ENCODE measurements around the gene HSPA1A. TPM values are rescaled to one million over a fixed set of nuclear protein-coding genes. Genes with fewer than 3 reads are reported as not detected.

Gene HSPA1A
- total RNA-seq, 1 experiment from 2014 or later: 169 TPM

DNA sequence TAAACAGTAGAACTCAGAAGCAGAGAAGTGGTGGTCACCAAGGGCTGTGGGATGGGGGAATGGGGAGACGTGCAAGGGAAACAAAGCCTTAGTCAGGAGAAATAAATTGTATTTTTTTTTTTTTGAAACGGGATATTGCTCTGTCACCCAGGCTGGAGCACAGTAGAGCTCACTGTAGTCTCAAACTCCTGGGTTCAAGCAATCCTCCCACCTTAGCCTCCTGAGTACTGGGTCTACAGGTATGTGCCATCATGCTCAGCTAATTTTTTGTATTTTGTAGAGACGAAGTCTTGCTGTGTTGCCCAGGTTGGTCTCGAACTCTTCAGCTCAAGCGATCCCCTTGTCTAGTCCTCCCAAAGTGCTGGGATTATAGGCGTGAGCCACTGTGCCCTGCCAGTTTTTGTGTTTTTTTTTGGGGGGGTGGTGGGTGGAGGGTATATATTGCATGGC, 15.6 kb downstream of the HSPA1A start:
- Histone ChIP-seq H3K9me3 (ENCODE audit: control insufficient read depth, insufficient read depth, low read depth, low read length) (no peaks in the 10 kb centered on the region), H3K27ac (ENCODE audit: low read length) (peak overlapping the region; percentile 62), H3K4me3 (ENCODE audit: low read depth in 2 of 2, low read length in 2 of 2) (peak overlapping the region; percentile 92 to 93), H3K27me3 (ENCODE audit: control insufficient read depth, insufficient read depth, low read length) (no peaks in the 10 kb centered on the region), H3K36me3 (ENCODE audit: control insufficient read depth, insufficient read depth, low read length) (no peaks in the 10 kb centered on the region), H3K4me1 (ENCODE audit: control insufficient read depth, insufficient read depth, low read length) (peaks cover 17% of the 10 kb centered on the region)
- ChIA-PET CTCF (interaction anchor here (0.6 to 0.7 kb wide), 3 partner anchors 11 to 61 kb away, joined by 3 to 7 read pairs (median 5); no protein-coding TSS in a partner anchor), POLR2A (interaction anchor here (0.6 kb wide), 2 partner anchors 34 to 131 kb away, joined by 3 to 5 read pairs; no protein-coding TSS in a partner anchor)
- DNase-seq (ENCODE audit: low read depth, low spot score) (no peak), ATAC-seq (no peak)
- in situ Hi-C loops (cut with HindIII; ENCODE audit: low pct_unique_long_range_greater_than_20kb, low sequenced_read_pairs) (no loop called here), intact Hi-C loops (cut with micrococcal nuclease; ENCODE audit: unreplicated experiment) (loop anchor here (5.0 to 10.0 kb wide), 2 partner anchors 96 to 149 kb away; partner anchors contain the start of genes CLIC1 and LY6G5C)
- TF ChIP-seq, protein P1, sequence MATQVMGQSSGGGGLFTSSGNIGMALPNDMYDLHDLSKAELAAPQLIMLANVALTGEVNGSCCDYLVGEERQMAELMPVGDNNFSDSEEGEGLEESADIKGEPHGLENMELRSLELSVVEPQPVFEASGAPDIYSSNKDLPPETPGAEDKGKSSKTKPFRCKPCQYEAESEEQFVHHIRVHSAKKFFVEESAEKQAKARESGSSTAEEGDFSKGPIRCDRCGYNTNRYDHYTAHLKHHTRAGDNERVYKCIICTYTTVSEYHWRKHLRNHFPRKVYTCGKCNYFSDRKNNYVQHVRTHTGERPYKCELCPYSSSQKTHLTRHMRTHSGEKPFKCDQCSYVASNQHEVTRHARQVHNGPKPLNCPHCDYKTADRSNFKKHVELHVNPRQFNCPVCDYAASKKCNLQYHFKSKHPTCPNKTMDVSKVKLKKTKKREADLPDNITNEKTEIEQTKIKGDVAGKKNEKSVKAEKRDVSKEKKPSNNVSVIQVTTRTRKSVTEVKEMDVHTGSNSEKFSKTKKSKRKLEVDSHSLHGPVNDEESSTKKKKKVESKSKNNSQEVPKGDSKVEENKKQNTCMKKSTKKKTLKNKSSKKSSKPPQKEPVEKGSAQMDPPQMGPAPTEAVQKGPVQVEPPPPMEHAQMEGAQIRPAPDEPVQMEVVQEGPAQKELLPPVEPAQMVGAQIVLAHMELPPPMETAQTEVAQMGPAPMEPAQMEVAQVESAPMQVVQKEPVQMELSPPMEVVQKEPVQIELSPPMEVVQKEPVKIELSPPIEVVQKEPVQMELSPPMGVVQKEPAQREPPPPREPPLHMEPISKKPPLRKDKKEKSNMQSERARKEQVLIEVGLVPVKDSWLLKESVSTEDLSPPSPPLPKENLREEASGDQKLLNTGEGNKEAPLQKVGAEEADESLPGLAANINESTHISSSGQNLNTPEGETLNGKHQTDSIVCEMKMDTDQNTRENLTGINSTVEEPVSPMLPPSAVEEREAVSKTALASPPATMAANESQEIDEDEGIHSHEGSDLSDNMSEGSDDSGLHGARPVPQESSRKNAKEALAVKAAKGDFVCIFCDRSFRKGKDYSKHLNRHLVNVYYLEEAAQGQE (IDR thresholded peaks at IDR 0.05; ENCODE audit: insufficient read depth in 1 of 2, low read depth in 2 of 2, low read length in 1 of 2): no peak
- TF ChIP-seq SIN3A (IDR thresholded peaks at IDR 0.05; ENCODE audit: borderline replicate concordance, insufficient read depth, low read depth, low read length) (no peak), POLR2AphosphoS5 (IDR thresholded peaks at IDR 0.05; ENCODE audit: low read depth, low read length) (no peak), TCF7L2 (IDR thresholded peaks at IDR 0.05; ENCODE audit: low read depth, low read length) (no peak)
- TF ChIP-seq, protein P2, sequence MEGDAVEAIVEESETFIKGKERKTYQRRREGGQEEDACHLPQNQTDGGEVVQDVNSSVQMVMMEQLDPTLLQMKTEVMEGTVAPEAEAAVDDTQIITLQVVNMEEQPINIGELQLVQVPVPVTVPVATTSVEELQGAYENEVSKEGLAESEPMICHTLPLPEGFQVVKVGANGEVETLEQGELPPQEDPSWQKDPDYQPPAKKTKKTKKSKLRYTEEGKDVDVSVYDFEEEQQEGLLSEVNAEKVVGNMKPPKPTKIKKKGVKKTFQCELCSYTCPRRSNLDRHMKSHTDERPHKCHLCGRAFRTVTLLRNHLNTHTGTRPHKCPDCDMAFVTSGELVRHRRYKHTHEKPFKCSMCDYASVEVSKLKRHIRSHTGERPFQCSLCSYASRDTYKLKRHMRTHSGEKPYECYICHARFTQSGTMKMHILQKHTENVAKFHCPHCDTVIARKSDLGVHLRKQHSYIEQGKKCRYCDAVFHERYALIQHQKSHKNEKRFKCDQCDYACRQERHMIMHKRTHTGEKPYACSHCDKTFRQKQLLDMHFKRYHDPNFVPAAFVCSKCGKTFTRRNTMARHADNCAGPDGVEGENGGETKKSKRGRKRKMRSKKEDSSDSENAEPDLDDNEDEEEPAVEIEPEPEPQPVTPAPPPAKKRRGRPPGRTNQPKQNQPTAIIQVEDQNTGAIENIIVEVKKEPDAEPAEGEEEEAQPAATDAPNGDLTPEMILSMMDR (IDR thresholded peaks at IDR 0.05): no peak
- no TSS peak for BruUV-seq (replicated peaks)

DNA sequence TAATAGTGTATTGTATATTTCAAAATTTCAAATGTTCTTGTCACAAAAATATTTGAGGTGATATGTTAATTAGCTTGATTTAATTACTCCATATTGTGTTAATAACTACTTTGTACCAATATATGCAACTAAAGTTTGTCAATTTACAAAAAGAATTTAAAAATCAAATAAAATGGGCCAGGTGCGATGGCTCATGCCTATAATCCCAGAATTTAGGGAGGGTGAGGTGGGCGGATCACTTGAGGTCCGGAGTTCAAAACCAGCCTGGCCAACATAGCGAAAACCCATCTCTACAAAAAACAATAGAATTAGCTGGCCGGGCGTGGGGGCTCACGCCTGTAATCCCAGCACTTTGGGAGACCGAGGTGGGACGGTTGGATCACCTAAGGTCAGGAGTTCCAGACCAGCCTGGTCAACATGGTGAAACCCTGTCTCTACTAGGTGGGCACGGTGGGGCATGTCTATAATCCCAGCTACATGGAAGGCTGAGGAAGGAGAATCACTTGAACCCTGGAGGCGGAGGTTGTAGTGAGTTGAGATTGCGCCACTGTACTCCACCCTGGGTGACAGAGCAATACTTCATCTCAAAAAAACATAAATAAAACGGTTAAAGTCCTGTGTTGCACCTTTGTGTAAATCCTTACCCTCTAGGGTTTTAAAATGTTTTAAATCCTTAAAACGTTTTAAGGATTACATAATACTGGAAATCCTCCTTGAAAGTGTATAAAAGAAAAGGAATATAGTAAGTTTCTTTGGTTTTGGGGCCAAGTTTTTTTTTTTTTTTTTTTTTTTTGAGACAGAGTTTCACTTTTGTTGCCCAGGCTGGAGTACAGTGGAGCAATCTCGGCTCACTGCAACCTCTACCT, 16.2 kb downstream of the HSPA1A start:
- in situ Hi-C loops (cut with HindIII; ENCODE audit: low pct_unique_long_range_greater_than_20kb, low sequenced_read_pairs): no loop called here
- BruUV-seq (replicated peaks): no TSS peak
- peak overlapping the region; percentile 62 for H3K27ac ChIP-seq (ENCODE audit: low read length)
- ChIA-PET POLR2A (interaction anchor here (0.6 to 0.7 kb wide), 2 partner anchors 34 to 36 kb away, joined by 3 to 20 read pairs; no protein-coding TSS in a partner anchor), CTCF (interaction anchor here (0.6 to 0.7 kb wide), 3 partner anchors 10 to 62 kb away, joined by 3 to 7 read pairs (median 5); no protein-coding TSS in a partner anchor)
- peak overlapping the region; percentile 92 to 93 for H3K4me3 ChIP-seq (ENCODE audit: low read depth in 2 of 2, low read length in 2 of 2)
- 0 out of 2 replicates have a peak, but pooled peaks cover 2% of the 10 kb centered on the region for H3K36me3 ChIP-seq (ENCODE audit: control insufficient read depth, insufficient read depth, low read length)
- intact Hi-C loops (cut with micrococcal nuclease; ENCODE audit: unreplicated experiment): loop anchor here (5.0 to 10.0 kb wide), 2 partner anchors 97 to 149 kb away; partner anchors contain the start of genes CLIC1 and LY6G5C
- H3K9me3 ChIP-seq (ENCODE audit: control insufficient read depth, insufficient read depth, low read depth, low read length): no peaks in the 10 kb centered on the region
- H3K27me3 ChIP-seq (ENCODE audit: control insufficient read depth, insufficient read depth, low read length): no peaks in the 10 kb centered on the region
- TF ChIP-seq POLR2AphosphoS5 (IDR thresholded peaks at IDR 0.05; ENCODE audit: low read depth, low read length) (no peak), TCF7L2 (IDR thresholded peaks at IDR 0.05; ENCODE audit: low read depth, low read length) (no peak), SIN3A (IDR thresholded peaks at IDR 0.05; ENCODE audit: borderline replicate concordance, insufficient read depth, low read depth, low read length) (no peak)
- TF ChIP-seq, protein P1 (IDR thresholded peaks at IDR 0.05; ENCODE audit: insufficient read depth in 1 of 2, low read depth in 2 of 2, low read length in 1 of 2): no peak
- TF ChIP-seq, protein P2 (IDR thresholded peaks at IDR 0.05): no peak
- DNase-seq (ENCODE audit: low read depth, low spot score) (no peak), ATAC-seq (no peak)
- H3K4me1 ChIP-seq (ENCODE audit: control insufficient read depth, insufficient read depth, low read length): peaks cover 13% of the 10 kb centered on the region
